ENCODE data around the gene EPB41L3. TPM values are rescaled to one million over a fixed set of nuclear protein-coding genes. Genes with fewer than 3 reads are reported as not detected.

Gene EPB41L3
- polyA plus RNA-seq, 2 of the 4 experiments (the other 2 are of a cell fraction), result 0.46 to 1.00 TPM

- DNase-seq (ENCODE audit: low read depth in 1 of 2, low spot score in 1 of 2) (no peak), ATAC-seq (no peak), FAIRE-seq (no peak)
- WGBS (ENCODE audit: missing lambda C conversion rate), result 14% methylated on average over 2 of the region's 2 CpGs
- CTCF ChIA-PET, result no interaction called here
- Histone ChIP-seq H3K27ac (no peak overlapping the region), H3K4me1 (no peaks in the 10 kb centered on the region), H3K4me3 (no peak overlapping the region), H3K9me3 (no peaks in the 10 kb centered on the region), H3K4me2 (no peak overlapping the region)
- TF ChIP-seq E2F6 (IDR thresholded peaks at IDR 0.05; ENCODE audit: borderline replicate concordance, low read depth), result no peak
- TF ChIP-seq JUNB (IDR thresholded peaks at IDR 0.05), result no peak
- TF ChIP-seq PBX3 (IDR thresholded peaks at IDR 0.05), result no peak
- TF ChIP-seq NFE2L2 (conservative IDR thresholded peaks at IDR 0.05; ENCODE audit: low read length), result no peak
- no peak for TF ChIP-seq CBX8 (IDR thresholded peaks at IDR 0.05)
- TF ChIP-seq ATOH8 (CRISPR knock-in tag; IDR thresholded peaks at IDR 0.05; ENCODE audit: low read depth), result no peak
- no peak for TF ChIP-seq CHD2 (IDR thresholded peaks at IDR 0.05; ENCODE audit: low read length, partially characterized antibody)
- TF ChIP-seq RNF2 (IDR thresholded peaks at IDR 0.05; ENCODE audit: borderline replicate concordance, low read depth), result no peak
- no peak for TF ChIP-seq REST (IDR thresholded peaks at IDR 0.05)
- TF ChIP-seq ZFP36 (IDR thresholded peaks at IDR 0.05; ENCODE audit: borderline replicate concordance, partially characterized antibody), result no peak
- no peak for TF ChIP-seq CHD4 (IDR thresholded peaks at IDR 0.05; ENCODE audit: borderline replicate concordance)
- POLR2A ChIA-PET, result no interaction called here
Measured at GRCh38 chr18:5350636-5351035, 193.2 kb downstream of the EPB41L3 start.

Other genes with a start within 250 kb of the EPB41L3 start
- 17.1 and 23.4 TPM in 2 replicates for gene ZBTB14, start 248.3 kb downstream of the EPB41L3 start, polyA plus RNA-seq (2011; rRNA removed)
- gene ZBTB14, start 248.3 kb downstream of the EPB41L3 start, polyA plus RNA-seq (2017; fragmentation: RNase III; extraction: RNeasy Plus Mini Kit Qiagen cat#74134 plus additional on column Dnase treatment), result 5.8 to 7.3 TPM (median 7.1 TPM) in 3 replicates

All from A549 (cell line).